GM21576 (cell line): ENCODE data around the gene PITRM1.
"Not testable (repeated sequence)": the region's sequence is repeated elsewhere in the genome, so short reads cannot be mapped to it uniquely, and the experiment has no call there.

ENCODE experiments used
- ATAC-seq: cut with Tn5 transposase; IDR thresholded peaks from one replicate; pipeline ENCODE4 v1.9.1; 2021; ENCODE audit warnings: mild to moderate bottlenecking, moderate library complexity; ENCODE audit not compliant: unreplicated experiment

PITRM1 gene

DNA sequence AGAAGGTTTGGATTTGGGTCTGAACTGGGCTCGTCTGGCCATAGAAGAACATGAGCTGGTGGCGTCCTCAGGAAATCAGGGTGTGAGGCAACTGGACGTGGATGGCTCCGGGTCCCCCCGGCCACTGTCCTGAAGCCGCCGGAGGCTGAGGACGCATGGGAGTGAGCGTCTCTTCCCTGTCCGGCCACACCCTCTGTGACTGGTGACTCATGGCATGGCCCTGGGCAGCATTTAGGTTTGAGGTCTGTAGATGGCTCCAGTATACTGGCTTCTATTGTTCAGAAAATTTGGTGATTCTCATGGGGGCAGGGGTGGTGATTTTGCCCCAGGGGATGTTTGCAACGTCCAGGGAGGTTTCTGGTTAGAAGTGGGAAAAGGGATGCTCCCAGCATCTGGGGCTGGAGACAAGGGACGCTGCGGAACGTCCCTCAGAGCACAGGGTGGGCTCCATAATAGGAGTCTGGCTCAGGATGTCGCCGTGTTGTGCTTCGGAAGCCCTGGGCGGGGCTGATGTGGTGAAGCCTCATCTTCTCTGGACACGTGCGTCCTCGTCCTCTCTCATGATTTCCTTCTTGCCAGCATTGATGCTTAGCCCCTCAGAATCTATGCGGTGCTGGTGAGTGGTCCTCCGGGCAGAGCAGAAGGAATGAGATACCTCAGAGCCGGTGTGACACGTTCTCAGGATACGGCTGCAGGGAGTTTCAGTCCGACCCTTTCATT lies 49.9 kb downstream of the PITRM1 start:
- no peak for ATAC-seq

DNA sequence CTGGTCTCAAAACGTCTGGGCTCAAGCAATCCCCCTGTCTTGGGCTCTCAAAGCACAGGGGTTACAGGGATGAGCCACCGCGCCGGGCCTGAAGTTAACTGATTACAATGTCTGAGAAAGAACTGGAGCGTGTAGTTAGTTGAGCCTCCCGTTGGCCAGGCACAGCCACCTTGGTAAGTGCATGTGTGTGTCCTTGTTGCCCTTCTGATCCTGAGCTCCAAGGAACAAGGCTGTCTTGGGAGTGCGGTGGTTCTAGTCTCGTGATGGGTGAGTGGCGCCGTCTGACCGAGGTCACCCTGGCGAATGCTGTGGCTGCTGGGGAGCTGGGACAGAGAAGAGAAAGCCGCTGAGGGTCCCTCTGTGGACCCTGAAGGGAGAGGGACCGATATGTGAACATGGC lies 50.5 kb downstream of the PITRM1 start:
- ATAC-seq = no peak

DNA sequence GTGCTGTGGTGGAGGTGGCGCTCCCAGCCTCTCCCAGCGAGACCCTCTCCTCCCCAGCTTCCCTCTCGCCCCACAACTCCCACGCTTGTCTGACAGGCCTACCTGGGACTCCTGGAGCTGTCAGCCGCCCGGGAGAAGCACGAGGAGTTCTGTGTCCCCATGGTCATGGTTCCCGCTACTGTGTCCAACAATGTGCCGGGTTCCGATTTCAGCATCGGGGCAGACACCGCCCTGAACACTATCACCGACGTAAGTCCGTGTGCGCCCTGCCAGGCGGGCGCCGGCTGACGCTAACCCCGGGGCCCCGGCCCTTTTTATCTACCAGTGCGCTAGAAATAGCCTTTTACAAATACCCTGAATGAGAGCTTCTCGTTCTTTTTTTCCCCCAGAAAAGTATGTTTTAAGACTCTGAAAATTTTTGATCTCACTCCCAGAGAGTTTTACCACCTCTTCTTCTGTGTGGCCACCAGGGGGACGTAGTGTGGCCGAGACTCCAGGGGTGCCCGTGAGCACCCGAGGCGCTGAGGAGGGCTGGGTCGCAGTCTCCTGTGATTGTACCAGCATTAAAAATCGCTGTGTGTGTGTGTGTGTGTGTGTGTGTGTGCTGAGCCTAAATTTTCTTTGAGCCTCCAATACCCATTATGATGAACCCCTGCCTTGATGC lies 52.7 kb downstream of the PITRM1 start:
- no peak for ATAC-seq

DNA sequence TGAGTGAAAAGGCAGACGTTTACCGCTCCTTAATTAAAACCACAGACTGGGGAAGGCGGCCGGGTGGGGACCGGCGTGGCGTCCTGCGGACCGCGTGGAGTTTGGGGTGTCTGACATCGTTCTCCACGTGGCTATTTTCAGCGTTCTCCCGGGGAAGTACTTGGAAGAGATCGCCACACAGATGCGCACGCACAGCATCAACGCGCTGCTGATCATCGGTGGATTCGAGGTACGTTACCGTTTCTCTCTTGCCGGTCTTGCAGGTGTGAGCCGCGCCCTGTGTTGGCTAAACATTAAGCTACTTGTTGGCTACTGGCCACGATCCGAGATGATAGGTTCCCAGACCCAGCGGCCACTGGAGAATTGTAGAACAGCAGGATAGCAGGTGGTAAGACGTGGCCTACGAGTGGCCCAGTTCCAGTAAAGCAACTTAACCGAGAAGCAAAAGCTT lies 53.9 kb downstream of the PITRM1 start:
- ATAC-seq = no peak

DNA sequence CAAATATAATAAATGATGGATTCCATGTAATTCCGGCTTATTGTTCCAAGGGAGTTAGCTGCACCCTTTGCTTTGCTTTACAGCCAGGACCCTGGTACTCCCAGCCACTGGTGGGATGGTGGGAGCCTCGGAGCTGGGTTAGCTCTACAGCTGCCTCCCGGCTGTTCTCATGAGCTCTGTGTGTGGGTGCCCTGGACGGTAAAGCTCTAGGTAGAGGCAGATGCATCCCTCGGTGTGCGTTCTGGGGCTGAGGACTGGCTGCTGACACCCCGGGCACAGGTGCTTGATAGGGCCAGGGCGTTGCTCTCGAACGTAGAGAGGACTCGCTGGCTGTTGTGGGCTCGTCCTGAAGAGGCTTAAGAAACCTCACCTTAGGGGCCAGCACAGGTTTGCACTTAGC lies 55.1 kb downstream of the PITRM1 start:
- no peak for ATAC-seq

DNA sequence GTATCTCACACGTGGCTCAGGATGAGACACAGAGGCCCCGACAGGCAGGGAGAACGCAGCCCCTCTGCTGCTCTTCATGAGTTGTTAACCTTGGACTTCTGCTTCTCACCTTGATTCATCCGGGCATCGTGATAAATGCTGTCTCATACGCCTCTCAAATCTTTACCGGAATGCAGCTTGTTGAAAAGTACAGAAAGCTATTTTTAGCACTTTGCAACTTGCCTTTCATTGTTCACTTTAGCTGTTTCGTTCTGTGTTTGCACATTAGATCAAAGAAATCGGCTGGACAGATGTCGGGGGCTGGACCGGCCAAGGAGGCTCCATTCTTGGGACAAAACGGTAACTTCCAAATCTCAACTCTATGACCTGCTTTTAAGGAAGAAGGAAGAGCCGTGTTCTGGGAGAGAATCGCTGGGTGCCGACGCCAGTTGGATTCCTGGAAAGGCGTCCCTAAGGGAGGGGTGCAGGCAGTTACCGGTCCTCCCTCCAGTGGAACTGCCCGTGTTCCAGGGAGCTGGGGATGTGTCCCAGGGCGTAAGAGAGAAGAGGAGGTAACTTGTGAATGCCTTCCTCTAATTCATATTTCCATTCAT lies 56.0 kb downstream of the PITRM1 start:
- no peak for ATAC-seq

DNA sequence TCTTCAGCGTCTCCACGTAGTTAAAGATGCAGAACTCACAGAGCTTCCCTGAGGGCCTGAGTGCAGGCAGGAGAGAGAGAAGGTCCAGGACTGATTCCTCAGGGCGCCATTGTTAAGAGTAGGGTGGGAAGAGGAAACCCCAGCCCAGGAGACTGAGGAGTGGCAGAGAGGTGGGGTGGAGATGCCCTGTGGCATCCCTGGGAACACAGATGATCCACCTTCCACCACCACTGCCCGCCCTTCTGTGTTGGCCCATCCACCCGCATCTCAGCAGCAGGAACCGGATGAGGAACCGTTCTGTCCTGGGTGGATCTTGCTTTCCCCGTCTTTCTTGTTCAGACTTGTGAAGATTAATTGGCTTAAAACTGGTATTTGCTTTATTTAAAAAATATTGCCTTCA lies 56.9 kb downstream of the PITRM1 start:
- ATAC-seq = no peak

DNA sequence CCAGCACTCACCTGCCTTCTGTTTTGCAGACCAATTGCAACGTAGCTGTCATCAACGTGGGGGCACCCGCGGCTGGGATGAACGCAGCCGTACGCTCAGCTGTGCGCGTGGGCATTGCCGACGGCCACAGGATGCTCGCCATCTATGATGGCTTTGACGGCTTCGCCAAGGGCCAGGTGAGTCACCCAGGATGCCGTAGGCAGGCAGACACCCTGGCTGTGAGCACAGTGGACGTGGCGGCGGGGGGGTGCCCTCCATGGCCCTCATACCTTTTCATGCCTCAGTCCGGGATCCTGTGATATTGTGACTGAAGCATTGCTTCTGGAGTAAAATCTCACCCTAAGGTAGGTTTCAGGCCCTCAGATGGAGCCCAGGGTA lies 59.2 kb downstream of the PITRM1 start:
- ATAC-seq = no peak

DNA sequence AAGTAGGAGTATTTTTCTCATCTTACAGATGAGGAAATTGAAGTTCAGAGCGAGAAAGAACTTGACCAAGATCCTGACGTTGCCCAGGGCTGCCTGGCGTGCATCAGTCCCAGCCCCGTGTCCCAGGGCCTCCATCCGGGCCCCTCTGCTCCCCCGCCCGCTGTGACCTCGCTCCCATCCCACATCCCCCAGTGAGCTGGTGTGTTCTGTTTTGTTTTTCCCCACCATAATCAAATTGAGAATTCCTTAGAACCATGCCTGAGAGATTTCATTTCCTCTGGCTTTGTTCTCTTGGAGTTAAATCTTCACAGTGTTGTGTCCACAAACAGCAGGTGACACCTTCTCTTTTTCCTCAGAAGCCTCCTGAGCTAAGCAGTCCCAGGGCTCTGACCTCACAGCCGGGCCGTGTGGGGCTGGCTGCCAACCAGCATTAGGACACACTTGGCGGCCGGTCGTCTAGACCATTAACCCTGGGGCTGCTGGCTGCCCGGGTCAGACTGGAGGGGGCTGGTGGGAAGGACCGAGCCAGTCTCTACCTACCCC lies 60.9 kb downstream of the PITRM1 start:
- no peak for ATAC-seq

DNA sequence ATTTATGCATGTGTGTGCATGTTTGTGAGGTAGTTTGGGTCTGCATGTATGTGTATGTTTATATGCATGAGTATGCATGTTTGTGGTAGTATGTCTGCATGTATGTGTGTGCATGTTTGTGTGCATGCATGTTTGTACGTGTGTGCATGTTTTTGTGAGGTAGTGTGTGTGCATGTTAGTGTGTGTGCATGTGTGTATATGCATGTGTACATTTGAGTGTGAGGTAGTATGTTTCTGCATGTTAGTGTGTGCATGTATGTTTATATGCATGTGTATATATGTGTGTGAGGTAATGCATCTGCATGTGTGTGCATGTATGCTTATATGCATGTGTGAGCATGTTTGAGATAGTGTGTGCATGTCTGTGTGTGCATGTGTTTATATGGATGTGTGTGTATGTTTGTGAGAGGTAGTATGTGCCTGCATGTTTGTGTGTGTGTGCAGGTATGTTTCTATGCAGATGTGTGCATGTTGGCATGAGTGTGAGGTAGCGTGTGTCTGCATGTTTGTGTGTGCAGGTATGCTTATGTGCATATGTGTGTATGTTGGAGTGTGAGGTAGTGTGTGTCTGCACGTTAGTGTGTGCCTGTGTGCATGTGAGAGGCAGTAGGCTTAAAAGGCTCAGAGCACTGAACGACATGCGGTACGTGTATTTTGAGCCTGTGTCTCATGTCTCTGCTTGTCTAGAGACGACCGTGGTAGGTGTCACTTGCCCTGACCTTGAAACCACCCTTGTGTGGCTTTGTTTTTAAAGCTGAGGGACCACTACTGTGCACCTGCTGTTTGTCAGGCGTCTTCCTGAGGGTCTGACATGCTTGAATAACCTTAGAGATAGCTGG lies 61.6 kb downstream of the PITRM1 start:
- ATAC-seq = no peak

DNA sequence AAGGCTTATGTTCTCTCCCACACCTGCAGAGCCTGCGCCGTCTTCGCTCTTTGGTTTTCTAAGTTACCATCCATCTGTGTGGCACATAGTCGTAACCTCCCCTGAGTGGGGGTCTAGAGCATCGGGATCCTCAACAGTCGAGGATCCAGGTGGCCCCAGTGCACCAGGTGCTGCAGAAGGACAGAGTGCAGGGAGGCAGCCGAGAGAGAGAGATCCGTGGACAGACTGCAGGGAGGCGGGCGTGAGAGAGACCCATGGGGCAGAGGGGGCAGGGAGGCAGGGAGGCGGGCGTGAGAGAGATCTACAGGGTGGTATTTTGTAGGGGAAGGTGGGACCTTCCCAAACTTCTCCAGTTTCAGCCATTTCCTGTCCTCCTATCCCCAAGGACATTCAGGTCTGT lies 62.9 kb downstream of the PITRM1 start:
- ATAC-seq = no peak

DNA sequence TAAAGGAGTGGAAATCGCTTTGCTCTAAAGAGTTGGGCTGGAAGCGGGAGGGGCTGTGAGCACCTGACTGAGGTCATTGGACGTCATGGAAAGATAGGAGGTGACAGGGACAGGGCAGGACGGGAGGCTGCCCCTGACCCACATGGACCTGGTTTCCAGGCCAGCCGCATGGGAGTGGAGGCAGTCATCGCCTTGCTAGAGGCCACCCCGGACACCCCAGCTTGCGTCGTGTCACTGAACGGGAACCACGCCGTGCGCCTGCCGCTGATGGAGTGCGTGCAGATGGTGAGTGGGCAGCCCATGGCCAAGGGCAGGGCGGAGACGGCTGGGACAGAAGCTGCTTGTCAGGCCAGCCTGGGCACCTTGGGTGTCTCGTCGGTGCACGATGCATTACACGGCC lies 63.4 kb downstream of the PITRM1 start:
- ATAC-seq = no peak

DNA sequence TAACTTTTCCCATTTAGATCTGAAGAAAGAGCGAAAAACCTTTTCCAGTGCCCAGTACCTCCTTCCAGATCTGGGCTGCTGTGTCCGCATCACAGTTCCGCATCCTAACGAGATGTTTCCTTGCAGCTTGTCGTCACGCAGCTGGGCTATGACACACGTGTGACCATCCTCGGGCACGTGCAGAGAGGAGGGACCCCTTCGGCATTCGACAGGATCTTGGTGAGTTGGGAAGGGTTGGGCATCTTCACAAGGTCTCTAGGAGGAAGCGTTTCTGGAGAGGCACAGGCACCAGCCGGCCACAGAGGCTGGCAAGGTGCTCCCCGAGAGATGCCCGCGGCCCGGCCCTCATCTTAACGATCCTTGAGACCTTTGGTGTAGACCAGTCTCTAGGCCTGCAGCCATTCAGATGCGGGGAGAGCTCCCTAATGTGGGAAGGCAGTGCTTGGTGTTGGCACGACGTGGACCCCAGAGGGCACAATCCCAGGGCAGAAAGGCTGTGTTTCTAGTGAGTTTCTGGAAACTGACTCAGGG lies 63.9 kb downstream of the PITRM1 start:
- no peak for ATAC-seq

DNA sequence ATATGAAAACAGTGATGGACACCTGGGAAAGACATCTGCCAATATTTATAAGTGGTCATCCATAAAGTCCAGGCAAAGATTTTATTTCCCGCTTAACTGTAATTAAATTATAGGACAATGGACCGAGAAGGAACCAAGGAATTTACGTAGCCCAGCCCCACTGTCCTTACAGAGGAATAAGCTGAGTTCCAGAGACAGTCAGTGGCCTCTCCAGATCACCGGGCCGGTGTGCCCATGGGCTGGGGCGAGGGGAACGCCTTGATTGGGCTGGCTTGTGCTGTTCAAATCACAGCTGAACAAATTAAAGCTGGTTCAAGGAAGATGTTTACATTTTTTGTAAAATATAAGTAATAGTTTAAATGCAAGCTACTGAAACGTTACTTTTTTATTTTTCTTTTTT lies 64.5 kb downstream of the PITRM1 start:
- no peak for ATAC-seq

DNA sequence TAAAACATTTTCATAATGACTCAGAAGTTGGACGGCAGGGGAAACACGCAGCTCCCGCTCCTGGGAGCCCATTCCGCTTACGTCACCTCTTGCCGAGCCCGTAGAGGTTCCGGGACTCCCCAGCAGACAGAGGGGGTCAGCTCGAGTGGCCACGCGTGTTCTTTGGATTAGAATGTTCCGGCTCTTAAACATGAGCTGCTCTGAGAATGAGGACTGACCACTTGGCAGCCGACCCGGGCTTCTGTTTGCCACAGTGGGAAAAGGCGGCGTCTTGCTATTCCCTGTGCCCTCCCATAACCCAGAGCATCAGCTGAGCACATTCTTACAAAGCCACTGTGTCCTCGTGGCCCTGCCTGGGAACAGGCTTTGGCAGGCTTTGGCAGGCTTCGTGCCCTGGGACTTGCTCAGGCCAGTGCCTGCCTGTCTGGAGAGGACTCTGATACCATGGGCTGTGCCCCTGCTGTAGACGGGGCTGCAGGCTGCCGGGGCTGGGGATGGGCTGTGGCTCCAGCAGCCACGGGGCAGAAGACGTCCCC lies 65.1 kb downstream of the PITRM1 start:
- no peak for ATAC-seq

DNA sequence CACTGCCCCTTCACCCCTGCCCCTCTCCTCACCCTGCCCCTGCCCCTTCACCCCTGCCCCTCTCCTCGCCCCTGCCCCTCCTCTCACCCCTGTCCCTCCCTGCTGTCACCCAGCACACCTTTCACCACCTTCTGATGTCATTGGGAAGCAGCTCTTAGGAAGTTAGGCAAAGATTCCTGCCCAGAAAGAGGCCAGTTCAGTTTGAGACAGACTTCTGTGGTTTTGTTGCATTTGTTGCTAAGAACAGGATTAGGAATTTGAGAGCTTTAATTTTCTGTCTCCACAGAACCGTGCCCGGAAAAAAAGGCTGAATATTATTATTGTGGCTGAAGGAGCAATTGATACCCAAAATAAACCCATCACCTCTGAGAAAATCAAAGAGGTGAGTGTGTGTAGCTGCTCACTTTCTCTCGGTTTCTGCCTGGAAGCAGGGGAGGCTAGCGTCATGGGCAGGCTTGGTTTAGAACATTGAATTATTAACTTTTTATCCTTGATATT lies 65.6 kb downstream of the PITRM1 start:
- ATAC-seq = no peak

DNA sequence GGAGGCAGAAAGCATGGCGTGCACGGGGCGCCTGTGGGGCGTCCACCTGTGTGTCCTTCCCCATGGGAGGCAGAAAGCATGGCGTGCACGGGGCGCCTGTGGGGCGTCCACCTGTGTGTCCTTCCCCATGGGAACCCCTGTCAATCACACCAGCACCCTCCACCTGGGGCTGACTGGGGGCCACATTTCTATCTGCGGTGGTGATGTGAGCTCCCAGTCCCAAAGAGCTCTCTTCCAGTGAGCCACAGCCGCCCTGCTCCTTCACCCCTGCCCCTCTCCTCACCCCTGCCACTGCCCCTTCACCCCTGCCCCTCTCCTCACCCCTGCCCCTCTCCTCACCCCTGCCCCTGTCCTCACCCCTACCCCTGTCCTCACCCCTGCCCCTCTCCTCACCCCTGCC lies 66.3 kb downstream of the PITRM1 start:
- ATAC-seq = not testable (repeated sequence)

DNA sequence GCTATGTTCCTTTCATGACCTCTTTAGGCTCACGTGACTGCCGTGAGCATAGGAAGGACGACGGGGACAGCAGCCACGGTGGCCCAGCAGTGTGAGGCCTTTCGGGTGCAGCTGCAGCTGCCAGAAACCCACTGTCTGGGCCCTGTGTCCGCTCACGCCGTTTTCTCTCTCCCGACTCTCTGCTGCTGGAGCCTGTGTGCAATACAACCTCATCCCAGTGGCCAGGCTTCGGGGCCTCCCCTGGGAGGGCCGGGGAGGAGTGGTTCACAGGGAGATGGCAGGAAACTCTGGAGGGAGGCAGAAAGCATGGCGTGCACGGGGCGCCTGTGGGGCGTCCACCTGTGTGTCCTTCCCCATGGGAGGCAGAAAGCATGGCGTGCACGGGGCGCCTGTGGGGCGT lies 66.7 kb downstream of the PITRM1 start:
- no peak for ATAC-seq

DNA sequence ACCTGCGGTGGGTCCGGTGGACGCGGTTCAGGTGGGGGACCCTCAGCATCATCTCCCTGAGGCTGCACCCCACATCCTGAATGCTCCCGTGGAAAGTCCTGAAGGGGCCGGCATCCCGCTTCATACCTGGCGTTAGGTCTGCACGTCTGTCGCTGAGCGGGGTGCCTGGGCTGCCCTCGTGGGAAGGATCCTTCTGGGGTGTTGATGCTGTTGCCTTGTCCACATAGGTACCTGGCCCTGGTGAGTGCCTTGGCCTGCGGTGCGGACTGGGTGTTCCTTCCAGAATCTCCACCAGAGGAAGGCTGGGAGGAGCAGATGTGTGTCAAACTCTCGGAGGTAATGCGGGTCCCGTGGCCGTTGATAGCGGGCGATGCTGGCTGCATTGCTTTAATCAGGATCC lies 67.4 kb downstream of the PITRM1 start:
- no peak for ATAC-seq

DNA sequence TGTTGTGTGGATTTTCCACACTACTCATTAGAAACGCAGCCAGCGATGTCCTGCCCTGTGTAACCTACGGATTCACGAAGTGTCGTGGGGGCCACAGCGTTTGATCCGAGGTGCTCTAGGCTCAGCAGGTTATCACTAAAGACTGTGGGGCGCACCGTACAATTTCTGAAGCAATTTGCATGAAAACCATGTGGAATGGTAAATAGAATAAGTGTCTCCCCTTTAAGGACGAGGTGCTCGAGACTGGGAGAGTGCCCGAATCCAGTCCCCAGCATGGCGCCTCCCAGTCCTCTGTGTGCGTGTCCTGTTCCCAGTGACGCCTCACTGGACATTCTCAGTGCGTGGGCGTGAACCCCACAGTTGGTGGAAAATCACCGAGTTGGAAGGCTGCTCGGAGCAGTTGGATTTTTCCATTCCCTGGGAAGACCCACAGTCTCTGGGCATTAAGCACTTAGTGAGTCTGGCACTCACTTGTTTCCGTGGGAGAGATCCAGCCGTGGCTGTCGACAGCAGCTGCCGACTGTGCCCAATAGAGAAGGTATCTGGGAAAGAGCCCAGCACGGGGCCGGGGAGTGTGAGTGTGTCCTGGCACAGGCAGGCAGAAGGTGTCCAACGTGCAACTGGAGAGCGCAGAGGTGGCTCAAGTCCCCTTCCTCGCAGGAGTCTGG lies 68.2 kb downstream of the PITRM1 start:
- ATAC-seq = no peak
